SU-DHL-6 (cell line): ENCODE results near the gene RUNX2.

Experiments used
- H2AFZ ChIP-seq: fragments of 200-600 bp; sonication (generic); 2 replicates; pipeline ENCODE4 v1.6.1; 2014; ENCODE audit warnings: low read depth, mild to moderate bottlenecking, moderate library complexity, mixed read lengths, antibody characterized with exemption, low read length; ENCODE audit not compliant: severe bottlenecking
- H3F3A ChIP-seq: fragments of 200-600 bp; shearing (Covaris generic); 2 replicates; pipeline ENCODE4 v1.6.0; 2016; ENCODE audit warnings: antibody characterized with exemption, mild to moderate bottlenecking; ENCODE audit not compliant: insufficient read depth
- H3K27ac ChIP-seq: fragments of 200-600 bp; sonication (generic); 2 replicates; pipeline ENCODE4 v1.5.1; 2016; ENCODE audit warnings: low read depth, mild to moderate bottlenecking, low read length, moderate library complexity, mixed read lengths
- H3K27me3 ChIP-seq: fragments of 200-600 bp; sonication (generic), shearing (Covaris generic); 2 replicates; pipeline ENCODE4 v1.6.0; 2014; ENCODE audit warnings: mild to moderate bottlenecking, low read length
- H3K36me3 ChIP-seq: fragments of 200-600 bp; sonication (generic); 2 replicates; pipeline ENCODE4 v1.6.1; 2014; ENCODE audit warnings: mild to moderate bottlenecking, low read length, mixed read lengths
- H3K4me2 ChIP-seq: fragments of 300-600, 200-600 bp; shearing (Covaris generic), sonication (generic); 2 replicates; pipeline ENCODE4 v1.6.0; 2014; ENCODE audit warnings: low read length, low read depth, mild to moderate bottlenecking; ENCODE audit not compliant: poor library complexity, severe bottlenecking
- H3K4me3 ChIP-seq: fragments of 200-600 bp; sonication (generic); 2 replicates; pipeline ENCODE4 v1.5.1; 2014; ENCODE audit warnings: antibody characterized with exemption, low read length, mild to moderate bottlenecking, mixed read lengths; ENCODE audit not compliant: insufficient read depth, poor library complexity, severe bottlenecking
- H3K79me2 ChIP-seq: fragments of 200-600 bp; sonication (generic); 2 replicates; pipeline ENCODE4 v1.6.1; 2014; ENCODE audit warnings: mild to moderate bottlenecking, low read length, moderate library complexity; ENCODE audit not compliant: insufficient read depth
- H3K9ac ChIP-seq: fragments of 200-600 bp; sonication (generic); 2 replicates; pipeline ENCODE4 v1.7.0; 2014; ENCODE audit warnings: mild to moderate bottlenecking, low read length
- H3K9me2 ChIP-seq: fragments of 200-600 bp; sonication (generic); replicated peaks from 2 replicates; pipeline ENCODE4 v1.6.1; 2014; ENCODE audit warnings: low read length; ENCODE audit not compliant: insufficient read depth
- H3K9me3 ChIP-seq: fragments of 200-600 bp; sonication (generic); 2 replicates; pipeline ENCODE4 v1.6.1; 2014; ENCODE audit warnings: low read length, mixed read lengths; ENCODE audit not compliant: insufficient read depth
- H4K20me1 ChIP-seq: fragments of 200-600 bp; sonication (generic); 2 replicates; pipeline ENCODE4 v1.6.1; 2014; ENCODE audit warnings: low read depth, mild to moderate bottlenecking, antibody characterized with exemption, low read length, moderate library complexity, mixed read lengths
- EZH2phosphoT487 ChIP-seq: fragments of 200-600 bp; sonication (generic), shearing (Covaris generic); conservative IDR thresholded peaks from 2 replicates; pipeline ENCODE4 v1.6.1; 2018; ENCODE audit warnings: mild to moderate bottlenecking, antibody characterized with exemption, low read length, moderate library complexity, mixed read lengths
- TF ChIP-seq, protein P1 (sequence below): fragments of 200-600 bp; sonication (generic); IDR thresholded peaks from one replicate; pipeline ENCODE4 v1.5.1; 2017; ENCODE audit warnings: antibody characterized with exemption, mild to moderate bottlenecking, low read length, moderate library complexity; ENCODE audit not compliant: insufficient read depth, poor library complexity, severe bottlenecking

RUNX2 gene

DNA sequence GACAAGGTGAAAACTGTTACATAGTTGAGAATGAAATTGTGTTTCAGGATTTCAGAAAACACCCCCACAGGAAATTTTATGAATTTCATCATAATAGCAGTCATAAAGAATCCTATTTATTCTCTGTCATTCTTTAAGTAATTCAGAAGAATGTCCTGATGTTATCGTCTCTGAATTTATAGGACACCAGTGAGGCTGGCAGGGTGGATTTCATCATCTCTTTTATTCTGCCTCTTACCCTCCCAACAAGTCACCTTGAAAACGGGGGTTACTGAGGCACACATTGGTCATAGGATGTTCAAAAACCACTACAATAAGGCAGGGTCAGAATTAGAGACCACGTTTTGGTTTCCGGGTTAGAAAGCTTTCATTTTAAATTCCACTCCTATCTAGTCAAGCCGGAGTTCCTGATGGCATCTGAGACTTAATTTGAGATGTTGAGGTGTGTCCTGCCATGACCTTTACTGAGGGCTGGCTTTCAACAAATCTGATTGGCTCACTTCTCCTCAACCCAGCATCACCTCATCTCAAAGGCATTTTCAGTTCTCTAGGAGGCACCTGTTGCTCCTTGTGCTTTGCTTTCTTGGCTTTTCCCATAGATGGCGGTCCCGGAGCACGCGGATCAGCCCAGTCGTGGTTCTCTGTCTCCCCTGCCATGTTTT is 280.3 kb downstream of the RUNX2 start:
- Histone ChIP-seq H2AFZ (no peak overlapping the region), H3K36me3 (no peaks in the 10 kb centered on the region), H3K9ac (no peak overlapping the region), H3K9me3 (peaks cover 5% of the 10 kb centered on the region; the same call in 1 of the 2 replicates), H3K27ac (no peak overlapping the region), H3K4me2 (no peak overlapping the region), H4K20me1 (no peaks in the 10 kb centered on the region), H3K27me3 (no peaks in the 10 kb centered on the region), H3F3A (no peaks in the 10 kb centered on the region), H3K9me2 (no peaks in the 10 kb centered on the region), H3K79me2 (no peaks in the 10 kb centered on the region), H3K4me3 (no peak overlapping the region)
- TF ChIP-seq, protein P1, sequence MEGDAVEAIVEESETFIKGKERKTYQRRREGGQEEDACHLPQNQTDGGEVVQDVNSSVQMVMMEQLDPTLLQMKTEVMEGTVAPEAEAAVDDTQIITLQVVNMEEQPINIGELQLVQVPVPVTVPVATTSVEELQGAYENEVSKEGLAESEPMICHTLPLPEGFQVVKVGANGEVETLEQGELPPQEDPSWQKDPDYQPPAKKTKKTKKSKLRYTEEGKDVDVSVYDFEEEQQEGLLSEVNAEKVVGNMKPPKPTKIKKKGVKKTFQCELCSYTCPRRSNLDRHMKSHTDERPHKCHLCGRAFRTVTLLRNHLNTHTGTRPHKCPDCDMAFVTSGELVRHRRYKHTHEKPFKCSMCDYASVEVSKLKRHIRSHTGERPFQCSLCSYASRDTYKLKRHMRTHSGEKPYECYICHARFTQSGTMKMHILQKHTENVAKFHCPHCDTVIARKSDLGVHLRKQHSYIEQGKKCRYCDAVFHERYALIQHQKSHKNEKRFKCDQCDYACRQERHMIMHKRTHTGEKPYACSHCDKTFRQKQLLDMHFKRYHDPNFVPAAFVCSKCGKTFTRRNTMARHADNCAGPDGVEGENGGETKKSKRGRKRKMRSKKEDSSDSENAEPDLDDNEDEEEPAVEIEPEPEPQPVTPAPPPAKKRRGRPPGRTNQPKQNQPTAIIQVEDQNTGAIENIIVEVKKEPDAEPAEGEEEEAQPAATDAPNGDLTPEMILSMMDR, result no peak
- no peak for TF ChIP-seq EZH2phosphoT487

DNA sequence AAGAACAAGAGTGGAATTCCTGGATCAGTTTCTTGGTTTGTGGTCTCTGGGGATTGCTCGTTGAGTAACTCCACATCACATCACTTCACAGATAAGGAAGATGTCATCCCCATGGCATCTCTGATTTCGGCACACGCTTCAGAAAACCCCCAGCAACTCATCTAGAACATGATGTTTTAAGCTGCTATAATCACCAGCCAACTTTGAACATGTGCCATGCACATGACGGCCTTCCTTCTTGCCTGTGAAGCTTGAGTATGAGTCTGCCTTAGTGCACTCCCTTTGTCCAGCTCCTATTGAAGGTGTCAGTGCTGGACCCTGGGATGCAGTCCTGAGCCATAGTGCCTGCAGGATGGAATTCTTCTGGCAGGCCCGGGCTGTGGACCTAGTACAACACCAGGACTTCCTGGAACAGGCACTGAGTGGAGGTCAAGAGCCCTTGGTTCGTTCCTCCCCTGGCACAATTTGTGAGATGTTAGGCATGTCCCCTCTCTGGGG is 281.1 kb downstream of the RUNX2 start:
- Histone ChIP-seq H3K36me3 (no peaks in the 10 kb centered on the region), H3K9ac (no peak overlapping the region), H3K27ac (no peak overlapping the region), H3K4me2 (no peak overlapping the region), H3K27me3 (no peaks in the 10 kb centered on the region), H3K9me2 (no peaks in the 10 kb centered on the region), H3K79me2 (no peaks in the 10 kb centered on the region), H3F3A (no peaks in the 10 kb centered on the region), H4K20me1 (no peaks in the 10 kb centered on the region), H2AFZ (no peak overlapping the region), H3K4me3 (no peak overlapping the region), H3K9me3 (peaks cover 5% of the 10 kb centered on the region; the same call in 1 of the 2 replicates)
- TF ChIP-seq EZH2phosphoT487, result no peak
- TF ChIP-seq, protein P1, result no peak

DNA sequence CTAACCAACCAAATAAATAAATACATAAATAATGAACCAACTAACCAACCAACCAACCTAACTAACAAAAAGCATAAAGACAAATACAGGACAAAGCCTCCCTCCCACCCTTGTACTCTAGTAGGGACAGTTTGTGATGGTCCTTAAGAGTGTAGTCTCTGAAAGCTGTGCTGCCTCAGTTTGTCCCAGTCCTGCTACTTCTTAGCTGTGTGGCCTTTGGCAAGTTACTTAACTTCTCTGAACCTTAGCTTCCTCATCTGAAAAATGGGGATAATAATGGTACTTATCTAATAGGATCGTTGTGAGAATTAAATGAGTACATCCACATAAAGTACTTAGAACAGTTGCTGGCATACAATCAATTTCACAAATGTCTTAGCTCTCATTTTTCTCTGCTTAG is 282.2 kb downstream of the RUNX2 start:
- no peak overlapping the region for H3K4me2 ChIP-seq

More for the DNA sequence above, 282.2 kb downstream of the RUNX2 start:
- Histone ChIP-seq H3K9me2 (no peaks in the 10 kb centered on the region), H3K9me3 (peaks cover 5% of the 10 kb centered on the region; the same call in 1 of the 2 replicates), H3K36me3 (no peaks in the 10 kb centered on the region), H3K9ac (no peak overlapping the region), H3K79me2 (no peaks in the 10 kb centered on the region), H3K4me3 (no peak overlapping the region), H4K20me1 (no peaks in the 10 kb centered on the region), H3F3A (no peaks in the 10 kb centered on the region), H3K27me3 (no peaks in the 10 kb centered on the region), H3K27ac (no peak overlapping the region), H2AFZ (no peak overlapping the region)
- TF ChIP-seq EZH2phosphoT487, result no peak
- TF ChIP-seq, protein P1, result no peak
